HG02763 (cell line): ENCODE data around the gene CREB5.

Source experiments
- ATAC-seq: cut with Tn5 transposase; IDR thresholded peaks from one replicate; pipeline ENCODE4 v1.9.1; 2021; ENCODE audit warnings: mild to moderate bottlenecking, moderate library complexity; ENCODE audit not compliant: unreplicated experiment

The CREB5 gene

GRCh38 chr7:28509251-28510025 is 97.1 kb downstream of the CREB5 start:
- ATAC-seq: peak; percentile 77

DNA sequence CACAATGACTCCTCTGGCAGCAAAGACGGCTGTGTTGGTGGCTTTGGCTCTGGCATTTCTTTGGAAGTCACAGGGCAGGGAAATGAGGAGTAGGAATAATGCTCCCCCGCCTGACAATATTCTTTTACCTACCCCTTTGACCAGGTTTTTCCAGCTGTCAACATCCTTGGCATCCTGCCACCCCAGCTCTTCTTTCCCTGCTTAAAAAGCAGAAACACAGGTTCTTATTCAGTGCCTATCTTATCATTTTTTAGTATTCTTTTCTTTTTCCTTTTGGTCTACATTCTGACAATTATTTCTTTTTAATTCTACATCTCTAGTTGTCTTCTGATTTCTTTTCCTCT is 97.7 kb downstream of the CREB5 start:
- no peak for ATAC-seq

DNA sequence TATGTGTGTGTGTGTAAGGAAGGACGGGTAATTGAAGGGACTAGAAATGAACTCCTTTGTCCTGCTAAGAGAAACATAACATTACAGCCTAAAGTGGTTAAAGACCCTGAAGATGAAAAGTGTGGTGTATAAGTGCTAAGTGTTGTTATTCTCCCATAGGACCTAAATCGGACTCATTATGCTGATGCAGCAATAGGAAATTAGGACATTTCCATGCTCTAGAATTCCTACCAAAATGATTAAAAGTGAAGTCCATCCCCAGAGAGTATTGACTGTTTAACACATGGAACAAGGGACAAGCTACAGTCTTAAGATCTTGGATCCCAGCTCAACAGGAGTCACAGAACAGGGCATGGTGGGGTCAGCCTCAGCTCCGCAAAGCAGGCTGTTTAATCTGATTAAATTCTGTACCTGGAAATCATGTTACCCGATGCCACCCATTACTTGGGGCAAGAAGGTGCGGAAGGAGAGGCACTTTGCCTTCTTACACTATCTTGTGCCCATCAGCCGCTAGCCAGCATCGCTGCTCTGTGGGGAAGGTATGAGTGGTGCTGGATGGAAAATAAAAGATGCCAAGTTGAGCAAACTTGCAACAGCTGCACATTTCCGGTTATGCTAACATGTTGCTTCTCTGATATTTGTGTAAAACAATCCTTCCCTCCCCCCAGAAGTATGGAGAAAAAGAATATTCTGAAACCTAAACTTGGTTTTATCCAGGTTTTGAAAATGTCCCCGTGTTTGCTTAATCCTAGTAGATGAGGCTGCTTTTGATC is 100.5 kb downstream of the CREB5 start:
- ATAC-seq: no peak

DNA sequence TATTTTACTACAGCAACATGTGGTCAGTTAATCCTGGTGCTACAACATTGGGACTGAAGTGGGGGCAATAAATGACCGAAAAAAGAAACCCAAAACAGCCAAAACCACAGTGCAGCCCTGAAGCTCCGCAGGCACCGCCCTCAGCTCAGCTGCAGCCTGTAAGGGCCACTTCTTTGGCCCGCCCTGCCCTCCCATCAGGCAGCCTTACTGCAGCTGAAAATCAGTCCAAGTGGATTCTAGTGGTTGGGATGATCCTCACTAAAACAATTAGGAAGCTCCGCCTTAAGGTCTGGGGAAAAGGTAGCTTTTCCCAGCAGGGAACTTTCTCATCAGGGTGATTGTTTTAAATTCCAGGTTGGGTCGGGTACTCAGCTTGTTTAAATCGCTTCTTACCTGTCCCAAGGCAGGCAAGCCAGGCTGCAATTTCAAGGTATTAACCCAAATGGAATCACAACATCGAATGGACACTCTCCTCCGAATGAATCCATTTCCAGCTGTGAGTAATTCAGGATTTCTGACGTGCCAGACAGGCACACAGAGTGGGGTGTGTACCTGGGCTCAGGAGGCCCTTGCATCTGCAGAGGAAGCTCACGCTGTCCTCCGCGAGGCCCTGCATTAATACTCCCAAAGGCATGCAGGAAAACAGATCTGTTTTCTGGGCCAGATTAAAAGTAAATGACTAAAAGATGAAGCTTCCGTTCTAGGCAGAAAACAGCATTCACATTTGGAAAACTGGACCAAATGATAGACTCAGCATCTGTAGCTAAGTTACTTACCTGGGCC is 104.3 kb downstream of the CREB5 start:
- no peak for ATAC-seq

GRCh38 chr7:28517206-28517605 is 104.9 kb downstream of the CREB5 start:
- ATAC-seq: no peak

- no peak for ATAC-seq
Observed at GRCh38 chr7:28517606-28518005, 105.3 kb downstream of the CREB5 start.

DNA sequence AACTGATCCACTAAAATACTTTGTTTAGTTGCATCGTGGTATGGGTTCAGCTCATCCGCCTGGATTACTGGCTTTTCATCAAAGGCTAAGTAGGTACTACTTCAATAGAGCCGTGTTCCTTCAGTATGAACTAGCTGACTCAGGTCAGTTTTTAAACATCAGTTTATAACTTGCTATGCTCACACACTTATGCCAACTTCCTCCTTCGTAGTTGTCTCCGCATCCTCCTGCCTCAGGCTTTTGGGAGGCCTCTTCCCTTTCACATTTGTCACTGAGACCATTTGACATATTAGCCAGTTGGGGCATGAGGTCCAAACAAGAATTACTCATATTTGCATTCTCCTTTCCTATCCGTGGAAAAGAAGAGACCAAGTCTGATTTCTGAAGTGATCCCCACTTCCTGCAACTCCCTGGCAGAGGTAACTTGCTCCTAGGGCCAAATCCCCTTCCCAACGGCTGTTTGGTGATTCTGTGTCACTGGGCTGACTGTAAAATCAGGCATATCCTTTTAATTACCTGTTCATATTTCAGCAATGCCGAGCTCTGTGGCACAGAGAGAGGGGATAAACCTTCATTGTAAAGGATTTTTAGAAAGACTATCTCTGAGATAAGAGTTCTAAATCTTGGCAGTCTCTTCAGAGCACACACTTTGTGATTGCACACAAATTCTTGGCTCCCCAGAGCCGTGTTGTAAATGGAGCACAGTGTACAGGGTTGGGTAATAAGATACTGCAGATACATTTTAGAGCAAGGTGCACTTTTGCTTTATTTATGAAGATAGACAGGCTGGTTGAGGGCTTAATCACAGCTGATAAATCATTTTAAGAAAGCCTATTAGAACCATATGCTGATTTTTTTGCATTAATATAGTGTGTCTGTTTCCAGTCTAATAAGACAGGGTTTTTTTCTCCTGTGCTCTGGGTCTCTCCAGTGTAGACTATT is 108.0 kb downstream of the CREB5 start:
- ATAC-seq: no peak

DNA sequence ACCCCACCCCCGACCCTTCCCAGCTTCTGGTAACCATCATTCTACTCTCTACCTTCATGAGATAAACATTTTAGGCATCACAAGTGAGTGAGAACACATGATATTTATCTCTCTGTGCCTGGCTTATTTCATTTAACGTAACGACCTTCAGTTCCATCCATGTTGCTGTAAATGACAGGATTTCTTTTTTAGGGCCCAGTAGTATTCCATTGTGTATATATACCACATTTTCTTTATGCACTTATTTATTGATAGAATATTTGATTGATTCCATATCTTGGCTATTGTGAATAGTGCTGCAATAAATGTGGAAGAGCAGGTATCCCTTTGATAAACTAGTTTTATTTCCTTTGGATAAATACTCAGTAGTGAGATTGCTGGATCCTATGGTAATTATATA is 112.7 kb downstream of the CREB5 start:
- ATAC-seq: no peak

DNA sequence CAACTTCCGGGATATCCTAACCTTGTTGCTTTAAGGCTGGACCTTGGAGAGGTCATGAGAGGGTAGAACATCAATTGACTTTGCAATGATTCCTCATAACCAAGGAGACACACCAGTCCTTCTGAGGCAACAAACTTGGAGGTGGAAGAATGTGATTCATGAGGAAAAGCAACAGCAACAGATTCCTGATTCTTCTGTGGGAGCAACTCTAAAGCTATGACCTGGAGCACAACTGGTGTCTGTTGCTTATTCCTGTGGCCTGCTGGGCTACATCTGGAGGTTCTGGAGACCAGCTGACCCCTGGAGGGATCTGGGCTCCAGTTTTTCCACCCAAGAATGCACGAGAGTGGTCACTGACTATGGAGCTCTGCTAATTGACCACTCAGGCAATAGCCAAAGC is 116.6 kb downstream of the CREB5 start:
- no peak for ATAC-seq

DNA sequence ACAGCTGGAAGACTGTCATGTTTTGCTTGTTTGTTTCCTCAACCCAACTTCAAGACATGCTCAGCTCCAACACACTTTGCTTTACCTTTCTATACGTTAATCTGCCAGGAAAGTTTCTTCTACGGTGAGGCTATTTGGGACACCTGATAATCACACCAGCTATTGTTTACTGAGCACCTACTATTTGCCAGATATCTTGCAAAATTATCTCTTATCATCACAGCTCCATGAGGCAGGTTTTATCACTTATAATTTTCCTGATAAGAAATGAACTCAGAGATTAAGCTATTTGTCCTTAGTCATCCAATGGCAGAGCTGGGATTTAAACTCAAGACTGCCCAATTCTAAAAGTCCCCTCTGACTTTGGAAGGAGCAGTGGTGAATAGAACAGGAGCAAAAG is 117.4 kb downstream of the CREB5 start:
- no peak for ATAC-seq

DNA sequence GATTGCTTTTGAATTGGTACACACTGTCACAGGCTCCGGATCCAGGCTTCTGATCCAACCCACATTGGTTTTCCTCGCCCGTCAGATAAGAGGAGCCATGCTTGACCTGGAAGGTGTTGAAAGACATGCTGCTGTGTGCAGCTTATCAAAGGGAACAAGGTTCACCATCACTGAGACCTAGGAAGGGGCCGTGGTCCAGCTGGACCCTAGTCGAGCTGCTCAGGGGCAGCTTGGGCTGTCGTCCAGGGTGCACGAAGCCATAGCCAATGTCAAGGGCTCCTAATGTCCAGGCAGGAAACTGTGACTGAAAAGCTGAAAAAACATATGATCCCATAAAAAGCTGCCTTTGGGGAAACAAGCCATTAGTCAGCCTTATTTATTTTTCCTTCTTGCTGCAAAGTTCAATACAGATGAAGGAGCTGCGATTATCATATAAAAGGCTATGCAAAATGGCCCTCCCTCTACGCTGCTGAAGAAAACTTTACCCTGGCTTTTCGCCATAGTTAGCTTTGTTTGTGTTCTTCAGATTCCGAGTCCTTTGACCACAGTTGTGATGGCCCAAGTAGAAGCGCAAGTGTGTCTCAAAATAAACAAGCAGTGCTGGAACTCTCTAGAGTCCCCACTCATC is 118.0 kb downstream of the CREB5 start:
- no peak for ATAC-seq

GRCh38 chr7:28530803-28531175 is 118.5 kb downstream of the CREB5 start:
- no peak for ATAC-seq

GRCh38 chr7:28531291-28531690 is 119.0 kb downstream of the CREB5 start:
- ATAC-seq: no peak

DNA sequence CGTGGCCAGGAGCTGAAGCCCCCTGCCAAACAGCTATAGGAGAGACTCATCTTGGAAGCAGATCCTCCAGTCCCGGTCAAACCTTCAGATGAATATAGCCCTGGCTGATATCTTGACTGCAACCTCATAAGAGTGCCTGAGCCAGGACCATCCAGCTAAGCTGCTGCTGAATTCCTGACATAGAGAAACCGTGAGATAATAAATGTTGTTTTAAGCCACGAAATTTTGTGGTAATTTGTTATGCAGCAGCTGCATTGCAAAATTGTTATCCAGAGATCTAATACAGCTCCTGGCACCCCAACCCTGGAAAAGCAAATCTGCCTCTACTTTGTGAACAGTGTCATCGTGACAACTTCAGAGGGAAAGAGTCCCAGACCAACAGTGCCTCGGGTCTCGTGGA is 119.9 kb downstream of the CREB5 start:
- no peak for ATAC-seq

DNA sequence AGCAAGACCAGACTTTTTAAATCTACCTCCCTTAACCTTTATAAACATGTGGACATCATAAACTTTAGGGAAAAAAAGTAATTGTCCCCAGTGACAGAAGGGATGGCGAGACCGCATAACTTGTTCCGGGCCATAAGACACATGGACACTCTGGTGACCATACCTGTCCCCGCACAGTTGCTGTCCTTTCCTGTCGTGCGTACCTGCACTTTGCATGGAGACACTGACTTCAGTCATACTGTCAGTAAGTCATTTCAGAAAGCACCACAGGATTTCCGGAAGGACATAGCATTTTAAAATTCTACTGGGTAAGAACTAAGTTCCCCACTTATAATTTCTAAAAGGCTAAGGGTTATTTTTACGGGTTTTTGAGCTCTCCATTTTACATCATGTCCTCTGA is 120.9 kb downstream of the CREB5 start:
- no peak for ATAC-seq

- no peak for ATAC-seq
Observed at GRCh38 chr7:28533731-28534531, 121.6 kb downstream of the CREB5 start.

GRCh38 chr7:28536259-28536658 is 123.9 kb downstream of the CREB5 start:
- no peak for ATAC-seq

GRCh38 chr7:28539289-28539981 is 127.1 kb downstream of the CREB5 start:
- peak; percentile 84 for ATAC-seq

- no peak for ATAC-seq
Observed at GRCh38 chr7:28542410-28542809, 130.1 kb downstream of the CREB5 start.
